ENCODE data around the gene PPFIBP2.

The PPFIBP2 gene

DNA sequence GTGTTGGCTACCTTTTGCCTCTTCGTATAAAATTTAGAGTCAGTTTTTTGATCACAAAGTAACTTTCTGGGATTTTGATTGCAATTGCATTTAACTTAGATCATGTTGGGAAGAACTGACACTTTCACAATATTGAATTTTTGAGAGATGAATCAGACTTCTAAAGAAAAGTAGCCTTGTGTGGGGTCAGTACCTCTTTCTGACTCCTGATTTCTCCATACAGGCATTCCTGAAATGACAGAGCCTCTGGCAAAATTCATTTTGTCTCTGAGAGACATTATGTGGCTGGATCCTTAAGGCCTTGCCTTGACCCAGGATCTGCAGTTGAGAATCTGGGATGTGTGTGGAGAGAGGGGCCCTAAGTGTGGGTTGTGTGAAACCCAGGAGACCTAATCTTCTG, 37.8 kb downstream of the PPFIBP2 start:
- peak; percentile 73 for DNase-seq (ENCODE audit: low spot score)

DNA sequence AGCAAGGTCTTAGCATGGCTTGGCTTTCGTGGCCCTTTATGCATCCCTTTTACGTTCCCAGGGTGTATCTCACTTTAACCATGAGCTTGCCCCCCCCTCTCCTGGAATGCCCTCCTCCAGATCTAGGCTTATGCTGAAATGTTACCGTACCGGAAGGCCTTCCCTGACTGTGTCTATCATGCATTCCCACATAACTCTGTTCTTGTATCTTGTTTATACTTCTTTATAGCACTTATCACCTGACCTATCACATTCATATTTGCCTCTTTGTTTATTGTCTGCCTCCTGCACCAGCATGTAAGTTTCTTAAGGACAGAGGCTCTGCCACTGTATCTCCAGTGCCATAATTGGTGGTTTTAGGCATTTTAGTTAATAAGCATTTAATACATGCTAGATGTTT, 38.9 kb downstream of the PPFIBP2 start:
- no peak for DNase-seq (ENCODE audit: low spot score)

DNA sequence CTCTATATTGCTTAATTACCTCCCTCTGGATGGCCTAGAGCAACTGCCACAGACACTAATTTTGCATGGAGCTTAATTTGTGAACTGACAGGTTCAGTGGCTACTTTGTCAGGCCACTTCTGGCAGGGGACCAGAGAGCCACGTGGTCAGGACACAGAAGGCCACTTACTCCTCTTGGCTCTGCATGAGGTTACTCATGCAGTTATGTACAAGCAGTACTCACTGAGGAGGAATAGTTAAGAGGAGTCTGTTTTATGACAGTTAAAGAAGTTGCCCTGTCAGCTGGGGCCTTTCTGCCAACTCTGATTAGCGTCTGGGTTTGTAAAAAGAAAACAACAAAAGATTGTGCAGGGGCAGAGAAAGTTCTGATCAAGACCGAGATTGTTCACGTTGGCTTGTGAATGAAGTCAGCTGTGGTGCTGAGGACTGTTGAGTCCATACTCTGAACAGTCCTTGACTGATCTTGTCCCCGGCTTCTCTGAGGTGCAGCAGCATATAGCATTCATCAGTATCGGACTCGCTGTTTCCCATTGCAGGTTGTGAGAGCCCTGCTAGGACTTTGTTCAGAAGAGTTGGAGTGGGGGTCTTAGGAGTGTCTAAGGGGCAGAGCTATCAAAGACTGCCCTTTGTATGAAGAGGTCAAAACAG, 41.4 kb downstream of the PPFIBP2 start:
- no peak for DNase-seq (ENCODE audit: low spot score)

DNA sequence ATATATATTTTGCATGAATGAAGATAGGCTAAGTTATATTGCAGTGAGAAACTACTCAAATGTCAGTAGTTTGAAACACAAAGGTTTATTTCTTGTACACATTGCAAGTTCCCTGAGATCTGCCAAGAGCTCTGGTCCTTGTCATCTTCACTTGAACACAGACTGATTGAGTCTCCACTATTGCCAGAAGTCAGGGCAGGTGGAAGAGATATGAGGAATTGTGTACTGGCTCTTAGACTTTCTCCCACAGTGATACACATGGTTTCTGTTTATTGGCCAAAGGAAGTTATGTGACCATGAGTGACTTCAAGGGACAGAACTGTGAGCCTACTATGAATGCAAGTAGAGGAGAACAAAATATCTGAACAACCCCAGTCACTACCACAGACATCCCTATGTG, 44.2 kb downstream of the PPFIBP2 start:
- no peak for DNase-seq (ENCODE audit: low spot score)

DNA sequence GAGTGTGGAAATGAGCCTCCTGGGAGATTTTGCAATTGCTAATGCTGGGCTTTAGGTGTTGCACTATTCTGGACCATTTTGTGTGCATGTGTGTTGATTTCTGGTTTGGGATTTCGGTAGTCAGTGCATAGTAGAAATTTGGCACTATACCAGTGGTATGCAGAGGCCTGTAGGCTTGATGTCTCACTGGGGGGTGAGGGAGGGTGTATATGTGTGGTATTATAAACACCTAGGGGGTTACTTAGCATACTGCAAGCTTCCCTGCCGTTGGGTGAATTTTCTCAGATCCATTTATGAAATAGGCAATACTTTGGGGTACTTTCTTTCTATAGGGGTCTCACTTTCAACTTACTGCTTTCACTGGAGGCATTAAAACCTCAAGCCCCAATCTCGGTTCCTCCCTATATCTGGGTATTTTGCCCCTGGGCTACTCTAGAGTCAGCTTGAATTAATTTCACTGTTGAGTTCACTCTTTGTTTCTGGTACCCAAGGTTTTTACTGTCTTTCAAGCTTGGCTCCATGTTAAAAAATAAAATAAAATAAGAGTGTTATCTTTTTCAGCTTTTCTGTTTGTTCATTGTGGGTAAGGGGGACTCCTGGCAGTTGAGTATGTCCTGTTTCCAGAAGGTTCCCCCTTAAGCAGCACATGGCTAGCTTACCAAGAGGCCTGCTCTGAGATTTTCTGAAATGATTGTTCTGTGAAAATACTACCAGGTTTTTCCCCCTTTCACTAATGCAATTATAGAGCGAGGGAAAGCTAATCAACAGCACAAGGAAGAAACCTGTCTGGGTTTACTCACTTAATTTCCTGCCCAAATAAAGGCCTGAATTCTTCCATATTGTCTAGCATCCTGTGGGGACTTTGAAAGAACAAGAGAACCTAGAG, 45.8 kb downstream of the PPFIBP2 start:
- no peak for DNase-seq (ENCODE audit: low spot score)

DNA sequence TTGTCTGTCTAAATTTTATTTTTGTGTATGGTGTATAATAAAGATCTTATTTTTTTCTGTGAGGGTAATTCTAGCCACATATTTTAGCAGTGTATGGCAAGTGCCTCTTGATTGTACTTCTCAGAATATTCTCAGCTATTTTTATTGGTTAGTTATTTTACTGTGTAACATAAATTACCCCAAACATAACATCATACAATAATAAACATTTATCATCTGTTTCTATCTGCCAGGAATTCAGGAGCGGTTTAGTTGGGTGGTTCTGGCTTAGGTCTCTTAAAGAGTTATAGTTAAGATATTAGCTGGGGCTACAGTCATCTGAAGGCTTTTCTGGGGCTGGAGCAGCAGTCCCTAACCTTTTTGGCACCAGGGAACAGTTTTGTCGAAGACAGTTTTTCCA, 47.8 kb downstream of the PPFIBP2 start:
- no peak for DNase-seq (ENCODE audit: low spot score)

DNA sequence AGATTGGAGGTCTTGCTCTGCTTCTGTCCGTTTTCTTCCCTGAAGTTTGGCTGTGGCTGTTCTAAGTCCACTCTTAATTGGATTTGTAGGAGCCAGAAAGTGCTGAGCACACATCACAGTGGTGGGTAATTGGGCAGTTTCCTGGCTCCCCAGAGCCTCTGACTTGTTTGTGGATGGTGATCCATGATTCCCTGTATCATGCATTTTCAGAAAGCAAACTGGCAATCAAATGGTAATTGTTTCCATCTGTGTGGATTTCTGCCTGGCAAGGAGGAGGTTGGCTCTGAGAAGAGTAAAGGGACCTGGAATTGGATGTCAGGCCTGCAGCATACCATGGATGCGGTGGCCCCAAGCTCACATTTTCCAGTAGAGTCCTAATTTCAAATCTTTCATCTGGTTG, 49.5 kb downstream of the PPFIBP2 start:
- no peak for DNase-seq (ENCODE audit: low spot score)

DNA sequence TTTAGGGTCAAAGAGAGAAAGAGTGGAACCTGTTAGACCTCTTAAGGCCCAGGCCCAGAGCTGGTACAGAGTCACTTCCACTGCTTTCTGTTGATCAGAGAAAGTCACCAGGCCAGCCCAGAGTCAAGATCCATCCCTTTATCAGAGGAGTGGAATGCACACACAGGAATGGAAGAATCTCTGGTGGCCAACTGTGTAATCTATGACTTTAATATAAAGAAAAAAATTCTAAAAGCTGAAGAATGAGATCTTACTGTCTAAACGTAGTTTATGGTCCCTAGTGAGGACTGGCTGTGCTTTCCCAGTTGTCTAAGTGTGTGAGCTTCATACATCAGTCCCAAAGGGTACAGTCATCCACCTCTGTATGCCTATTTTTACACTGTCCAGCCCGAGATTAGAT, 51.0 kb downstream of the PPFIBP2 start:
- DNase-seq (ENCODE audit: low spot score), result peak; percentile 50

DNA sequence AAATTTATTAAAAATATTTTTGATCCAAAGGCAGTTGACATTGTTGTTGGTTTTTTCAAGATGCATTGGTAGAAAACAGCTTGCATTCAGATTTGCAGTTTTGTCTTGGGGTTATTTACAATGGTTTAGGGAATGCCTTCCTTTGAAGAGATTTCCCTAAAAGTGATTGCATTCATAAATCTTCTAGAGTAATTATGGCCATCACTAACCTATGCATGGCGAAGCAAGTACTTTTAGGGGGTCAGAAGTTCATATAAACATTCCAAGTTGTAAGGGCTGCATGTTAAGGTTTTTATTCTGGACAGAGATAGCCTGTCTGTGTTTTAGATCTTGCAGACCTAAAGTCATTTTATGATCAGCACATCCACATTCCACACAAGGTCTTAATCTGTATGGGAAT, 53.5 kb downstream of the PPFIBP2 start:
- DNase-seq (ENCODE audit: low spot score), result no peak

DNA sequence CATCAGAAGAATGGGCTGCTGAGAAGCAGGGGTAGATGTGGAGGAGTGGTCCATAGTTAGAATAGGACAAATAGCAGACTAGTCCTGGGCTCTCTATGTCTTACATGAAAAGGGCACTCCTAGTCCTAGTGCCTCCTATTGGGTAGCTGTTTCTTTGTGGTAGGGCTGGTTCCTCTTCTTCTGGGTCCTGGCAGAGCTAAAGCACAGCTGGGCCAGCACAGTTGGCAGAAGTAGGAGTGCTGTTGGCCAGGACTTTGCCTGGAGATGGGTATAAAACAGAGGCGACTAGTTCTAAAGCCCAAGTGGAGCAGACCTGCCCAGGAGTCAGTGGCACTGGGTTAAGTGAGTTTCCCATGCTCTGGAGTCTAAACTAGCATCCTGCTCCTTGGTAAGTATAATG, 55.2 kb downstream of the PPFIBP2 start:
- no peak for DNase-seq (ENCODE audit: low spot score)

DNA sequence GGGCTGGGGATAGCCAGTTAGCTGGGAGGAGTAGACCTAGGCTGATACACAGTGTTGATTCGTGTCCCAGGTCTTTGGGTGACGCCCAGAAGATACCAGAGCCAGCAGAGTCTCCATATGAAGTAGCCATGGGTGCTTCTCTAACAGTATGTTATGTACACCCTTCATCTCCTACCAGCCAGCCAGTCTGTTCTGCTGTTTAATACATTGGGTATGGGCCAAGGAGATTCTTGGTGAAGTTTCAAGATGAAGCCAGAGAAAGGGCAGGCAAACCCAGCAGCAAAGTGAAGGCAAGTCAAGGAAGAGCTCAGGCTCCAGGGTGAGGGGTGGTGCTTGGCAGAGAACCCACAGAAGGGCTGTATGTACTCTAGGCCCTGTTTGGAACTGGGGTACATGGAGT, 56.4 kb downstream of the PPFIBP2 start:
- DNase-seq (ENCODE audit: low spot score), result no peak

DNA sequence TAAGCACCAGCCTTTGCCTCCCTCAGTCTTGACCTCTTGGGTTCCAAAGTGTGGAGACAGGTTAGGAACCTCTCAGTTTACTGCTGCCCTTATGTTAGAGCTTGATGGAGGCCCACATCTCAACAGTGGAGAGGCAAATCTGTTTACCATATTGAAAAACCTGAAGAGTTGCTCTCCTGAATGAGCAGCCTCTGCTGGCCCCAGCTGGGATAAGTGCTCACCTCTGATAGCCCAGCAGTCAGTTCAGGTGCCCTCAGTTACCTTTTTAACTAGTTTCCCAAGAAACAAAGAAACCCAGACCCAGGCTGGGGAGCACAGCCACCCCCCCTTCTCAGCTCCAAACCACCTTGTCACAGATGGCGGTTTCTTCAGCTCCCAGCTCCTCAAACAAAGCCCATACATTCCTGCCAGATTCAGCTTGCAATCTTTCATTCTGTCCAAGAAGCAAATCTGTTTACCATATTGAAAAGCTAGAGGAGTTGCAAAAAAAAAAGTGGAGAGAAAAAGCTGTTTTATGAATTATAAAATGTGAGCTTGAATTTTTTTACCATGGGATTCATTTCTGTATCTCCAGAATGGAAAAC, 57.2 kb downstream of the PPFIBP2 start:
- no peak for DNase-seq (ENCODE audit: low spot score)

DNA sequence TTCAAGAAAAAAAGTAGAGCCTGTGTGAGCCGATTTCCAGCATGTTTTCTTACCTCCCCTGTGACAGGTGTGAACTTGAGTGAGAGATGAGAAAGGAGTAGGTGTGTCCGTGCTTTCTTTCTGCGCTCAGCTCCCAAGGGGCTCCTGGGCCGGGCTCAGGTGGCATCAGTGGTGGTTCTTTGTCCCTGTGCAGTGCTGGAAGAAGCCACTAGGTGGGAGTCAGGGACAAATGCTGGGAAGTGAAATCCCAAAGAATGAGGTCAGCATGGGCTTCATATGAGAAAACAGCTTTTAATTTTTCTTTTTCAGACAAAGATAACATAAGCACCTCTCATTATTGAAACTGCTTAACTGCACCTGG, 57.8 kb downstream of the PPFIBP2 start:
- DNase-seq (ENCODE audit: low spot score), result peak; percentile 79

DNA sequence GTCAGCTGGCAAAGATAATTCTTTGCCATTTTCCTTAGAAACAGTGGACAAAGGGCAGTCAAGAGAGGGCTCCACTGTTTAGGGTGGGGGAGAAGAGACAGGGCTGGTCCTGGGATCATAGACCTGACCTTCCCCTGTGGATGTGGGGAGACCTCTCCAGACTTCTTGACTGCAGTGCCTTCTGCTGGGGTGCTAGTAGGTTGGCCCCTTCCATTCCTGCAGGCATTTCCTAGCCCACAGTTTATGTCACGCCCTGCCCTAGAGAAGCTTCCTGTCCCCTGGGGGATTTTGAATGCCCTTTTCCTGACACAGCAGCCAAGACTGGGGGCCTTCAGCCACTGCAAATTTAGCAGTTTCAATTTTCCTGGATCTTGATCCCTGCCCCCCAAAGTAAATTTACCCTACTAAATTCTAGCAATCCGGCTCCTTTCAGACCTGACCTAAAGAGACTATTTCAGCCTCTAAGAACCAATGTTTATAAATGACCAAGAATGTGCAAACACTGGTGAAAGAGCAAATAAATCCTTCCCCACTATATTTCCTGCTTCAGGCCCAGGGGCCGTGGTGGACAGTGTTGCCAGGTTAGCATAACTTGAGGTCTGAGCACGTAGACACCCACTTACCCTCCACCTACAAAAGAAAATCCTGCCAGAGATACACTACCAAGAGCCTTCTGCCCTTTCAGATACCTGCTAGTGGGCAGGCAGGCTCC, 58.4 kb downstream of the PPFIBP2 start:
- no peak for DNase-seq (ENCODE audit: low spot score)

DNA sequence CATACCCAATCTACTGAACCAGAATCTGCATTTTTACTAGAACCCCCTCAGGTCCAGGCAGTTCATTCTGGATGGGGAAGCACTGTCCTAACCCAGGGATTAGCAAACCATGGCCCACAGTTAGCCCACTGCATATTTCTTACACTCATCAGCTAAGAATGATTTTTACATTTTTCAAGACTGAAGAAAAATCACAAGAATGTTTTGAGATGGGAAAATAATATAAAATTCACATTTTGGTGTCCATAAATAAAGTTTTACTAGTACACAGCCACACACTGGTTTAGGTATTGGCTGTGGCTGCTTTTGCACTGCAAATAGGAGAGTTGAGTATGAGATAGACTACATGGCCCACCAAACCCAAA, 59.4 kb downstream of the PPFIBP2 start:
- DNase-seq (ENCODE audit: low spot score), result peak; percentile 51

DNA sequence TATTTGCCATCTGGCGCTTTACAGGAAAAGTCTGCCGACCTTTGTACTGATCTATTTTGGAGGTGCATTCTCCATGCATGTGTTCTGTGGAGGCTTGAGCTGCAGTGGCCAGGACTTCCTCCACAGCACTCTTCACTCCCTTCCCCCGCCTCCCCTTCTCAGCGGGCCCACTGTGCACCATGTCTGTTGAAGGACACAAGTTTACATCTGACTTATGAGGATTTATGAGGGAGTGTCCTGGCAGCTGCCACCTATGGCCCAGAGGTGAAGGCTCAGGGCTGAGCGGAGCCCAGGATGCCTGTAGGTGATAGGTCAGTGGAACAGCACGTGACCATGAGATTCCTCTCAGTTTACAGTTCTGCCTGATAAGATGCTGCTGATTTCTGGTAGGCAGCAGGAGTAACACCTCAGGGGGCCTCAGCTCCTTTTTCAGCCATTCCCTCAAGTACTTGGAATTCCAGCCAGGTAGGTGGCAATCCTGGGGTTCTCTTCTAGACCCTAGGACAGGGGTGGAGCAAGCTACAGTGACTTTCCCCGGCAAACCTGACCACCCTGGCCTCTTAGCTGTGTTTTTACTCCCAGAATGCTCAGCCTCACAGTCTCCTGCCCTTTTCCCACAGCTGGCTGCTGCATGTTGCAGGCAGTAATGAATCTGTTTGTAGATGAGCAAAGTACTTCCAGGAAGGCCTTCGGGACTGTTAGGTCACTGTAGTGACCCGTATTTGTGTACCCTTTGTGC, 59.9 kb downstream of the PPFIBP2 start:
- DNase-seq (ENCODE audit: low spot score), result no peak

DNA sequence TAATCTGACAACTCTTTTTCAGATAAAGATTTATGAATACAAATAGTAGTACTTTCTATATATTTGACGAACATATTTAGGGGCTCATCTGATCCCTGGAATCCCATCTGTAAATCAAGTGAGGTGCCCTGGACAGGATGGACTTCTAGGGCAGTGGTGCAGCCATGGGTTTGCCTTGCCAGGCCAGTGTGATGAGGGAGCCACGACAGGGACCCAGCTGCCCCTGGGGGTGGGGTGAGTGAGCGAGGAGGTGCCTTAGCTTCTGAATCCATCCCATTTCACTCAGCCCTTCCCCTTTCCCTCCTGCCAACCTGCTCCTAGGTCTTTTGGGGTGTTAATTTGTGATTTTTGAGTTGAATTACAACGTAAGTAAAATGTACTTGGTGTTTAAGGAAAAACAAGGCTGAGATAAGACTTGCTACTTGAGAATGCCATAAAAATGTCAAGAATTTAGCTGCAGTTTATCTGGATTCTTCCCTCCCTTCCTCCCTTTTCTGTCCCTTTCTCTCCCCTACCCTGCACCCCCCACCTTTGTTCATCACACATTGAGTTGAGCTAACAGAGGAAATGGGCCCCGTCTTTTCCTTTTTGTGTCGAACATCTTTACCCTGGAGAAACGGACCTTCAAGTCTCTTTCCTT, 60.8 kb downstream of the PPFIBP2 start:
- no peak for DNase-seq (ENCODE audit: low spot score)

DNA sequence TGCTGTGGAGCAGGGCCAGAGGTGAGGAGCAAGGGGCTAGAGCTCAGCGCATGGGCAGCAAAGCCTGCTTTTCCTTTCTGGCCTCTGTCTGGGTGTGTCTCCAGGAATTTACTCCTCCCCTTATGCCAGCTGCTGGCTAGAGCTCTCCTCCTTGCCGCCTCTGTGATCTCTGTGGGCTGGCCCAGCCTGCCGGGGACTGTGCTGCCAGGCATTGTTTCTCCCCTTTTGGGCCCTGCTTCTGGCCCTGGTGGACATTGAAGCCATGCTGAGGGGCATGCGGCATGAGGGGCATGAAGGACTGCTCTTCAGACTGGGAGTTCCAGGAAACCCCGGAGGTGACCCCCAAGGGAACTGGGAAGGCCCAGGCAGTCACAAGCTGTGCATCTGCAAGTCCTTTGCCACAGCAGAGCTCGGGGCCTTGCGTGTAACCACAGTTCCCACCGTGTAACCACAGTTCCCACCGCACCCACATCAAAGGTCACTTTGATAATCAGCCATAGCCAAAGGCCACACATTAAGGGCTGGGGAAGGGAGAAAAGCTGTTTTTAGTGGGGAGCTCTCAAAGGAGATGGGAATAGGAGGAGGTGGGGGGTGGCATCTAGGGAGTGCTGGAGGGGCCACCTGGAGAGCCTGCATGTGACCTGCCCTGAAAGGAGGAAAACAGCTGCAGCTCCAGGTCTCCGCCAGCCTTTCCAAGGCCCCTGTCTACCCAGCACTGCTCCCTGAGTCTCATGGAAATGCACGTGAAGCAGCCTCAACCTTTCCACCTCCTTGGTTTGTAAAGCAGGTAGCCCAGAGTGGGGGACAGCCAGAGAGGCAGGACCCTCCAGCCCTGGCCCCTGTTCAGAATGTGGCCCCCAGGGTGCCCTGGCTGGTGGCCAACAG, 62.3 kb downstream of the PPFIBP2 start:
- DNase-seq (ENCODE audit: low spot score), result peak; percentile 67

DNA sequence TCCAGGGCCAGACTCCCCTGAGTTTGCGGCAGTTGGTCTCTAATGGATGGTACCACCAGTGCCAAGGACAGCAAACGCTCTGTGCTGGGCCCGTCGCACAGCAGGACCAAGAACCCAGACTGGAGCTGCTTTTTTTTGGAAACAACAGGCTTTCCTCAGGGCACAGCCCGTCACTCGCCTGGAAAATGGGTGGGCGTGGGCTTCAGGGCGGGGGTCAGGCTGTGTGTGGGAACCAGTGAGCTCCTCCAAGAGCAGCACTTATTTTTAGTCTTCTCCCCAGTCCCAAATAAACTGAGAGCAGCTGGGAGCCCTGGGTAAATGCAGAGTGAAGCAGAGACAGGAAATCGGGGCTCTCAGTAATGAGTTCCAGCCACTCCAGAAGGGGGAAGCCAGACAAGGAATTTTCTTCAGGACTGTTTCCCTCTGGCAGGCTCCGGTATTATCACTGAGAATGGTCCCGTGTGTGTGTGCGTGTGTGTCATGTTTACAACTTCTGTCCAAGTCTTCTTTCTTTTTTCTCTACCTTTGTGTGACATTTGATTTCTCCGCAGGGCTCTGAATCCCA, 63.0 kb downstream of the PPFIBP2 start:
- DNase-seq (ENCODE audit: low spot score), result peak; percentile 53
